Measurements from ENCODE around the gene PNO1. TPM values are rescaled to one million over a fixed set of nuclear protein-coding genes. Genes with fewer than 3 reads are reported as not detected.

Gene PNO1
- total RNA-seq, 2 experiments from 2014 or later = 25.1 to 26.2 TPM

DNA sequence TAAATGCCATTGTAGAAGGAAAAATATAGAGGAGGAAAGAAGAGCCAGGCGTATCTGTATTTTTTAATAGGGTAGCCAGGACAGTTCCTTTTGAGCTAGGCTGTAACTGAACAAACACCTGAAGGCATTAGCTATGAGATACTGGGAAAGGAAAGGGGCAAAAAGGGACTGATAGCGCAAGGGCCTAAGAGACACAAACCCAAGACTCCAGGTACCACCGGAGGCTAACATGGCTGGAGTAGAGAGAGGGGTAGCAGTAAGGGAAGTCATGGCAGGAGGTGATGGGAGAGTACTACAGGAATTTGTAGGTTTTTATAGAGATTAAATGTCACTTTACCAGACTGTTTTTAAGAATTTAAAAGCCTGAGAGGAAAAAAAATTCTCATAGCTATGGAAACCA, 20.7 kb downstream of the PNO1 start:
- ATAC-seq (no peak), DNase-seq (no peak)
- Mint-ChIP-seq H3K4me1 (ENCODE audit: low read depth) (peaks cover 19% of the 10 kb centered on the region), H3K36me3 (ENCODE audit: low read depth) (peaks cover 34% of the 10 kb centered on the region), H3K9me3 (no peaks in the 10 kb centered on the region), H3K27me3 (no peaks in the 10 kb centered on the region), H3K27ac (peak overlapping the region; percentile 21), H3K4me3 (no peak overlapping the region)
- TF ChIP-seq, protein P1, sequence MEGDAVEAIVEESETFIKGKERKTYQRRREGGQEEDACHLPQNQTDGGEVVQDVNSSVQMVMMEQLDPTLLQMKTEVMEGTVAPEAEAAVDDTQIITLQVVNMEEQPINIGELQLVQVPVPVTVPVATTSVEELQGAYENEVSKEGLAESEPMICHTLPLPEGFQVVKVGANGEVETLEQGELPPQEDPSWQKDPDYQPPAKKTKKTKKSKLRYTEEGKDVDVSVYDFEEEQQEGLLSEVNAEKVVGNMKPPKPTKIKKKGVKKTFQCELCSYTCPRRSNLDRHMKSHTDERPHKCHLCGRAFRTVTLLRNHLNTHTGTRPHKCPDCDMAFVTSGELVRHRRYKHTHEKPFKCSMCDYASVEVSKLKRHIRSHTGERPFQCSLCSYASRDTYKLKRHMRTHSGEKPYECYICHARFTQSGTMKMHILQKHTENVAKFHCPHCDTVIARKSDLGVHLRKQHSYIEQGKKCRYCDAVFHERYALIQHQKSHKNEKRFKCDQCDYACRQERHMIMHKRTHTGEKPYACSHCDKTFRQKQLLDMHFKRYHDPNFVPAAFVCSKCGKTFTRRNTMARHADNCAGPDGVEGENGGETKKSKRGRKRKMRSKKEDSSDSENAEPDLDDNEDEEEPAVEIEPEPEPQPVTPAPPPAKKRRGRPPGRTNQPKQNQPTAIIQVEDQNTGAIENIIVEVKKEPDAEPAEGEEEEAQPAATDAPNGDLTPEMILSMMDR (IDR thresholded peaks at IDR 0.05) = no peak
- ChIA-PET POLR2A (interaction anchor here (1.3 to 3.4 kb wide), 3 partner anchors 11 to 21 kb away, joined by 4 to 12 read pairs (median 4); partner anchors contain the start of gene PNO1), CTCF (interaction anchor here (0.8 to 3.9 kb wide), 4 partner anchors 7 to 56 kb away, joined by 3 to 29 read pairs (median 4); no protein-coding TSS in a partner anchor)
- intact Hi-C loops (cut with micrococcal nuclease) = no loop called here

DNA sequence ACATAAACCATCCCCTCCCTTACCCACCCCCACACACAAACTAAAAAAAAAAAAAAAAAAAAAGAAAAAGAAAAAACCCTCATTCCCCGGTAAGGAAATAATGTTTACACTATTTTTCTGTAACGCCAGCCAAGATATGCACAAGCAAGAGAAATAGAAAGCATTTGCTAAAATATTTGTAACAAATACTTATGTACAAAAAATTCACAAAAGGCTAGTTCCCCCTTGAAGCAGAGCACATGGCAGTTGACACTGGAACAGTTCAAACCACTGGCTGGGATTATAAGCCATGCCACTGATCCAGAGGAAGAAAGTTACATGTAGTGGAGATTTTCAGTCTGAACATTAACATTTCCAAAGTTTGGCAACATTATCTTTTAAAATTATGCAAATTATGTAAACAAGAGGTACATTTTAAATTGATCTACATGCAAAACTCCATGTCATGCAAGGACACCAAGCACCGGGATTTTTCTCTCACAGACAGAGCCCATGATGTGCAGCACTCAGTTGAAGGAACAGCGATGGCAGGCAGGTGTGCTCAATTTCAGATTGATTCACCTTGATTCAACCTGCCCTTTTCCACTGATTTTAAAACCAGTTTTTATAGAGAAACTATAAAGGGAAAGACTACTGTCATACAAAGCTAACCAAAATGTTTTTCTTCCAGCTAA, 21.4 kb downstream of the PNO1 start:
- DNase-seq (no peak), ATAC-seq (no peak)
- TF ChIP-seq, protein P1 (IDR thresholded peaks at IDR 0.05) = no peak
- H3K27ac Mint-ChIP-seq = peak overlapping the region; percentile 58
- no peaks in the 10 kb centered on the region for H3K9me3 Mint-ChIP-seq
- H3K4me3 Mint-ChIP-seq = no peak overlapping the region
- intact Hi-C loops (cut with micrococcal nuclease) = no loop called here
- ChIA-PET POLR2A (interaction anchor here (1.3 to 3.4 kb wide), 4 partner anchors 10 to 22 kb away, joined by 4 to 12 read pairs (median 4); partner anchors contain the start of gene PNO1), CTCF (interaction anchor here (1.1 to 1.5 kb wide), 3 partner anchors 10 to 71 kb away, joined by 3 to 5 read pairs (median 3); no protein-coding TSS in a partner anchor)
- peaks cover 34% of the 10 kb centered on the region for H3K36me3 Mint-ChIP-seq (ENCODE audit: low read depth)
- H3K4me1 Mint-ChIP-seq (ENCODE audit: low read depth) = peaks cover 16% of the 10 kb centered on the region
- H3K27me3 Mint-ChIP-seq = no peaks in the 10 kb centered on the region

DNA sequence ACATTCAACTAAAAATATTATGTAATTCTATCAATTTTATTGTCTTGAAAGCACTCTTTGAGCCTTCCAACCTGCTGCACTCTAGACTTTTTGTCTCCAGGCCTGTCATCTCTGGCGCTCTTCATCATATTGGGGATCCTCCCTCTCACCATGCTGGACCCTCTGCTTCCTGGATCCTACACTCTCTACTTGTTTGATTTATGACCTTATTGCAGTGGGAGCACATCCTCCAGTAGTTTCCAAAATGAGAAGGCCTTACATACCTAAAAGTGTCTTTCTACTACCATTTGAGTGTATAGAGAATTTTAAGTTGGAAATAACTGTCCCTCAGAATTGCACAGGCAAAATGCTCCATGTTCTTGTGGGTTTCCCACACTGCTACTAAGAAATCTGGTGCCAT, 25.2 kb downstream of the PNO1 start:
- peaks cover 42% of the 10 kb centered on the region for H3K36me3 Mint-ChIP-seq (ENCODE audit: low read depth)
- no peak for ATAC-seq
- ChIA-PET CTCF (interaction anchor here (1.5 to 3.0 kb wide), 2 partner anchors 16 to 60 kb away, joined by 6 to 11 read pairs; no protein-coding TSS in a partner anchor), POLR2A (no interaction called here)
- H3K4me1 Mint-ChIP-seq (ENCODE audit: low read depth) = peaks cover 20% of the 10 kb centered on the region
- DNase-seq = no peak
- TF ChIP-seq, protein P1 (IDR thresholded peaks at IDR 0.05) = no peak
- H3K9me3 Mint-ChIP-seq = no peaks in the 10 kb centered on the region
- H3K27ac Mint-ChIP-seq = peak overlapping the region; percentile 2
- H3K4me3 Mint-ChIP-seq = no peak overlapping the region
- no peaks in the 10 kb centered on the region for H3K27me3 Mint-ChIP-seq
- intact Hi-C loops (cut with micrococcal nuclease) = no loop called here

DNA sequence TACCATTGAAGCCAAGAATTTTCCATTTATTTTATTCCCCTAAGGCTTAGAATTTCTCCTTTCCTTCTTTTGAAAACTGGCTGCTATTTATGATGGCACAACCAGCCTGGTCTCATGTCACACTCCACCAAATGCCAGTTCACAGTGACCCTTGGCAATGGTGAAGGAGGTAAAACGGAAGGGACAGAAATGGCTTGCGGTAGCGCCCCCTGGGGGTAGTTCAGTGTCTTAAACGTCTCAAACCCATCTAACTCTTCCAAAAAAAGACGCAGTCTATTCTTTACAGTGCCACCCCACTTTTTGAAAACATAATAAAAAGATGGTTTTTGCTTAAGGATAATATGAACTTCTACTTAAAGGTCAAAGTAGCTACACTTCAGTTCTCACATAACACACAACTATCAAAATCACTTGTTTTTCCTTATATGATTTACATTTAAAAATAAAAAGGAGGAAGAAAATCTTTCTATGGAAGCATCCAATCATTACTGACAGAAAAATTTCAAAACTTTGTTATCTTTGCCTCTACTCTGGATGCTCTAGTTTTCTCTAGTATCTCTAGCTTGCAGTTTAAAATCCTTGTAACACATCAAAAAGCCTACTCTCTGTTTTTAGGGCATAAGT, 28.0 kb downstream of the PNO1 start:
- H3K4me1 Mint-ChIP-seq (ENCODE audit: low read depth) = peaks cover 22% of the 10 kb centered on the region
- no peak overlapping the region for H3K4me3 Mint-ChIP-seq
- intact Hi-C loops (cut with micrococcal nuclease) = no loop called here
- H3K9me3 Mint-ChIP-seq = no peaks in the 10 kb centered on the region
- H3K27me3 Mint-ChIP-seq = no peaks in the 10 kb centered on the region
- H3K36me3 Mint-ChIP-seq (ENCODE audit: low read depth) = peaks cover 29% of the 10 kb centered on the region
- ATAC-seq (no peak), DNase-seq (peak; percentile 75)
- CTCF ChIA-PET = interaction anchor here (0.6 to 3.5 kb wide), 28 partner anchors 9 to 251 kb away, joined by 3 to 35 read pairs (median 4); partner anchors contain the start of genes PNO1 and PPP3R1
- POLR2A ChIA-PET = interaction anchor here (0.6 to 1.3 kb wide), 3 partner anchors 15 to 113 kb away, joined by 4 read pairs; no protein-coding TSS in a partner anchor
- H3K27ac Mint-ChIP-seq = peak overlapping the region; percentile 1
- TF ChIP-seq, protein P1 (IDR thresholded peaks at IDR 0.05) = peak; percentile 88
